Right cardiac atrium (tissue), 5 donors: ENCODE results near the gene TAB2. TPM values are rescaled to one million over a fixed set of nuclear protein-coding genes. Genes with fewer than 3 reads are reported as not detected.
"Not testable (repeated sequence)": the region's sequence is repeated elsewhere in the genome, so short reads cannot be mapped to it uniquely, and the experiment has no call there.

Source experiments
- ATAC-seq, 2 donors: fragments of 200-7000 bp; cut with Tn5 transposase; one replicate each; pipeline versions ENCODE4 v1.8.0 to v1.9.1; 2020; ENCODE audit warnings: moderate library complexity in 2 of 2, mild to moderate bottlenecking in 1 of 2
- DNase-seq, 3 donors: peaks; one replicate each; pipeline ENCODE4 v3.0.0-alpha.2; 2020
- H3K27ac ChIP-seq: one replicate; pipeline ENCODE4 v1.5.1; 2013; ENCODE audit warnings: mild to moderate bottlenecking, low read length, control low read depth, moderate library complexity
- H3K27me3 ChIP-seq: one replicate; pipeline ENCODE4 v1.6.1; 2013; ENCODE audit not compliant: control insufficient read depth, insufficient read depth
- H3K4me1 ChIP-seq: one replicate; pipeline ENCODE4 v1.6.1; 2013; ENCODE audit warnings: low read length; ENCODE audit not compliant: control insufficient read depth, insufficient read depth
- H3K4me3 ChIP-seq: one replicate; pipeline ENCODE4 v1.5.1; 2013; ENCODE audit warnings: low read length, control low read depth
- H3K9me3 ChIP-seq: one replicate; pipeline ENCODE4 v1.6.1; 2013; ENCODE audit warnings: low read length; ENCODE audit not compliant: control insufficient read depth
- WGBS: extraction: QIAGEN DNeasy Blood & Tissue Kit; methylation state at CpG from one replicate; pipeline ENCODE4 v1.1.7; 2013; 5-methylcytosine and 5-hydroxymethylcytosine counted together
- intact Hi-C, 4 donors: fragments of 100-400 bp; cut with DNase I; formaldehyde crosslinking; loops; one replicate each; pipeline versions ENCODE4 v1.11.0 to v1.14.0; 2022 to 2023
- polyA plus RNA-seq: library from polyadenylated mRNA; stranded (reverse); fragments of 200-250 nt; gene quantifications from one replicate; pipeline ENCODE4 v1.2.3, GENCODE V29; 2013
- total RNA-seq, 4 donors: library from RNA; stranded (reverse); fragmentation: NEBNext Ultra II Directional; extraction: Animal tissue kit (Norgen Biotek cat#: 25700); gene quantifications; one replicate each; pipeline ENCODE4 v1.2.1, GENCODE V29; 2021
- donor health status: healthy with polysubstance abuse.
- donor health status: DM: no; HTN: yes; CAD: no.
- donor health status: DM: no; HTN: no; CAD: no.
- donor health status: DM: no; HTN: yes; CAD: no; lungs with severe emphysema.
- donor health status: DM: yes; HTN: yes; CAD: no.

TAB2 gene
- total and polyA plus RNA-seq, 5 donors: 27.8 to 73.9 (median 65.6) TPM

DNA sequence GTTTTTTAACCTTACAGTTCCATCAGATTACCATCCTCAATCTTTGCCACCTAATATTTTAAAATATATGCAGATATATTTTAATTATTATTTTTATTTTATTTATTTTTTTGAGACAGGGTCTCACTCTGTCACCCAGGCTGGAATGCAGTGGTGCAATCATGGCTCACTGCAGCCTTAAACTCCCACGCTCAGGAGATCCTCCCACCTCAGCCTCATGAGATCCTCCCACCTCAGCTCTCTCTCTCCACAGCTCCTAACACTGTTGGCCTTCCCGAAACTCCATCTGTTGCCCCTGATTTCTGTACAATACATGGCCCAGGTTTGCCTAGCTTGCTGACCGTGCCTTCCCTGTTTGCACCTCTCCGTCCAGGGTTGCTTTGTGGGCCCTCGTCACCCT is 4.4 kb upstream of the TAB2 start:
- H3K4me1 ChIP-seq: no peaks in the 10 kb centered on the region
- no peak overlapping the region for H3K4me3 ChIP-seq
- 60% methylated on average over 5 of the region's 5 CpGs for WGBS
- ATAC-seq (no peak), DNase-seq (no peak)
- no peaks in the 10 kb centered on the region for H3K9me3 ChIP-seq
- H3K27ac ChIP-seq: no peak overlapping the region
- no peaks in the 10 kb centered on the region for H3K27me3 ChIP-seq
- intact Hi-C loops: loop anchor here in 1 of 4 donors (10.0 kb wide), 1 partner anchor 228 kb away; no protein-coding TSS in a partner anchor

- H3K4me3 ChIP-seq: no peak overlapping the region
- intact Hi-C loops: loop anchor here in 1 of 4 donors (10.0 kb wide), 1 partner anchor 229 kb away; no protein-coding TSS in a partner anchor
- H3K27ac ChIP-seq: no peak overlapping the region
- no peaks in the 10 kb centered on the region for H3K27me3 ChIP-seq
- no peaks in the 10 kb centered on the region for H3K4me1 ChIP-seq
- WGBS: 93% methylated on average over 1 of the region's 1 CpG
- no peak for ATAC-seq
- no peak for DNase-seq
- H3K9me3 ChIP-seq: no peaks in the 10 kb centered on the region
These were observed 3.7 kb upstream of the TAB2 start for GRCh38 chr6:149313861-149314260.

DNA sequence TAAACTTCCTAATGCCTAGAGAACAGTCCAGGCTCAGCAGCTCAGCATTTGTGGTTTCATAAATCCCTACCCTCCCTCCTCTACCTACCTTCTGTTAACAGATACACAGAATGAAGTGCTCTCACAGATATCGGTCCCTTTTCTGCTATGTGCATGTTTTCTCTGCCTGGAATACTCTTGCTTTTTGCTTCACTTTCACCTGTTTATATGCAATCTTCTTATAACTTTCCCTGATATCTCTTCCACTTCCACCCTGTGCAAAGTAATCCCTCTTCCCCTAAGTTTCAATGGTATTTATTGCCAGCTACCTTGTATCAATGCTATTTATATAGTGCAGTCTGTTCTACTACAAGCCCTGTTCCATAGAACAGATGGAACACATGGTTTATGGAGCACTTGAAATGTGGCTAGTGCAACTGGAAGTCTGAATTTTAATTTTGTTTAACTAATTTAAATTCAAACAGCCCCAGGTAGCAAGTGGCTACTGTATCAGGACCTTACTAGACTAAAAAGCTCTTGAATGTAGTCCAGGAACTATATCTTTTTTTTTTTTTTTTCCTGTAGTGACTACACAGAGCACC is 3.1 kb upstream of the TAB2 start:
- H3K27ac ChIP-seq: no peak overlapping the region
- no peak overlapping the region for H3K4me3 ChIP-seq
- H3K27me3 ChIP-seq: no peaks in the 10 kb centered on the region
- ATAC-seq: no peak
- no peaks in the 10 kb centered on the region for H3K4me1 ChIP-seq
- DNase-seq: no peak
- H3K9me3 ChIP-seq: no peaks in the 10 kb centered on the region
- WGBS: 85% methylated on average over 1 of the region's 1 CpG
- intact Hi-C loops: loop anchor here in 1 of 4 donors (10.0 kb wide), 1 partner anchor 230 kb away; no protein-coding TSS in a partner anchor

GRCh38 chr6:149316108-149316727 is 1.3 kb upstream of the TAB2 start:
- H3K27me3 ChIP-seq: no peaks in the 10 kb centered on the region
- no peak for ATAC-seq
- WGBS: 33% methylated on average over 7 of the region's 7 CpGs
- H3K4me3 ChIP-seq: peak overlapping the region; percentile 95
- intact Hi-C loops: loop anchor here in 1 of 4 donors (10.0 kb wide), 1 partner anchor 231 kb away; no protein-coding TSS in a partner anchor
- no peaks in the 10 kb centered on the region for H3K4me1 ChIP-seq
- H3K27ac ChIP-seq: no peak overlapping the region
- no peaks in the 10 kb centered on the region for H3K9me3 ChIP-seq
- no peak for DNase-seq

DNA sequence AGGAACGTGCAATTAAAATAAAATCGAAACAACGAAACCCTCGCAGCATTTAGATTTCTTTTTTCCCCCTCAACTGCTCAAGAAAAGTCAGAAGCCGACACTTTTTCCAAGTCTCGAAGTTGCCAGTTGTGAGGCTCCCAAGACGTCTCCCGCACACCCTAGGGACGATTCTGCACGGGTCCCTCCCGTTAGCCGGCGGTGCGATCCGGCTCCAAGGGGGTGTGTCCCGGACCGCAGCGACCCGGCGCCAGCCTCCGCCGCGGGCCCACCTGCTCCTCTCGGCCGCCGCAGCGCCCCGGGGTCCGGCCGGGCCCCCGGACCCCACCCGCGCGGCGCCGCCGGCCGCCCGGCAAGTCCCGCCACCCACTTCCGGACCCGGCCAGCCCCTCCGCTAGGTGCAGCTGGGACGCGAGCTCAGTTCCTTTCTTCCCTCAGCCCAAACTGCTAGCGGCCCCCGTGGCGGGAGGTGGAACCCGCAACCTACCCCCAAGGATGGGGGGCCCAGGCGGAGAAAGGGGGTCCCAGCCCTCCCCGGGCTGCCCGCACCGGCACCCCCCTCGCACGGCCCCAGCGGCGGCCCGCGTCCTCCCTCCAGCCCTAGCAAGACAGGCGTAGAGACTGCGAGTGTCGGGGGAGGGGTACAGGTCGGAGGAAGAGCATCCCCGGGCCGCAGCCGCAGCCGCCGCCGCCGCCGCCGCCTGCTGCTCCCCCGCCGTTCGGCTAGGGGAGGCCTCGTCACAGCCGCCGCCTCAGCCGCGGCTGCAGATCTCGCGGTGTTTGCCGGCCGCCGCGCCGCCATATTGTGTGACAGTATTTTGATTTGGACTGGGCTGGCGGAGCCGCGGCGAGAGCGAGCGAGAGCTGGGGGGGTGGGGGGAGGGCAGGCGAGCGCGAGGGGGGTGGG is 520 bp upstream of the TAB2 start:
- Histone ChIP-seq H3K27ac (peak overlapping the region; percentile 86), H3K4me1 (no peaks in the 10 kb centered on the region), H3K4me3 (peak overlapping the region; percentile 95), H3K27me3 (no peaks in the 10 kb centered on the region), H3K9me3 (no peaks in the 10 kb centered on the region)
- under 1% methylated on average over 96 of the region's 96 CpGs for WGBS
- intact Hi-C loops: loop anchor here in 1 of 4 donors (10.0 kb wide), 1 partner anchor 232 kb away; no protein-coding TSS in a partner anchor
- DNase-seq (peak; percentile 93 to 97 (median 97)), ATAC-seq (peak; percentile 97 to 98)

DNA sequence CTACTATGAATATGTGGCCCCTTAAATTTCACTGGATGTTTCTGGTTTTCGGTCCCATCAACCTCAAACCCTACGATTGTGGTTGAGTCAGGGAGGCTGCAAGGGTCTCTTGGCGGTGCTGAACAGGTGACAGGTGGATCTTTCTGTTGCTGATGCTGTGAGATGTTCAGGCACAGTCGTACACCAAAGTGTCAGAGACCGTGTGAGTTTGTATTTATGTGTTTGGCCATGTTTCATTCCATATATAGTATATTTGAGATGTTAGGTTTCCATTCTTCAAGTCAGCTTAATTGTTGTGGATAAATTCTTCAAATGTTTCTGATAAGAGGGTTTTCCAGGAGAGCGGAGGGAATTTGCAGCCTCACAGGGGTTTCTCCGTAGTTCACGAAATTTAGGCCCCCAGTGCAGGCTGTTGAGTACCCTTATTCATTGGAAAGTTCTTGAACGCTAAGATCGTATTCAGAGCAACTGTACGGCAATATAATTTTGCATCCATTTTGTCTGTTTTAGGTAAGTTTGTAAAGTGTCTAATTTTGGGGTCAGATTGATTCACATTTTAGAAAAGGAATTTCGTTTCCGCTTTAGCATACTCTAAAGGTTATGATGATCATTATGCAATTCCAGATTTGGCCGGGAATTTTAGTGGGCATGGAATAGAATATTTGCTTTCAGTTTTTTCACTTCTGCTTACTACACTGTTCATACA is 1.2 kb downstream of the TAB2 start:
- no peaks in the 10 kb centered on the region for H3K4me1 ChIP-seq
- DNase-seq (no peak), ATAC-seq (no peak)
- no peaks in the 10 kb centered on the region for H3K9me3 ChIP-seq
- peak overlapping the region; percentile 95 for H3K4me3 ChIP-seq
- H3K27me3 ChIP-seq: no peaks in the 10 kb centered on the region
- WGBS: 4% methylated on average over 14 of the region's 14 CpGs
- peak overlapping the region; percentile 59 for H3K27ac ChIP-seq
- intact Hi-C loops: loop anchor here in 1 of 4 donors (10.0 kb wide), 1 partner anchor 234 kb away; no protein-coding TSS in a partner anchor

- no peak overlapping the region for H3K27ac ChIP-seq
- 8% methylated on average over 3 of the region's 3 CpGs for WGBS
These were observed 1.9 kb downstream of the TAB2 start for GRCh38 chr6:149319422-149319821.

DNA sequence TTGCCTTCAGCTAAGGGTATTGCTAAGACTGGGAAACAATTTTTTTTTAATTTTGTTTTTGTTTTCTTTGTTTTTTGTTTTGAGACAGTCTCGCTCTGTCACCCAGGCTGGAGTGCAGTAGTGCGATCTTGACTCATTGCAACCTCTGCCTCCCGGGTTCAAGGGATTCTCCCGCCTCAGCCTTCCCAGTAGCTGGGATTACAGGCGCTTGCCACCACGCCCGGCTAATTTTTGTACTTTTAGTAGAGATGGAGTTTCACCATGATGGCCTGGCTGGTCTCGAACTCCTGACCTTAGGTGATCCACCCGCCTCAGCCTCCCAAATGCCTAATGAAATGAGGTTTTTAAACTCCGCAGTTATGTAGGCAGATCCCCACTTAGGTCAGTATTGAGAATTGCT is 2.5 kb downstream of the TAB2 start:
- intact Hi-C loops: loop anchor here in 1 of 4 donors (10.0 kb wide), 1 partner anchor 95 kb away; no protein-coding TSS in a partner anchor
- WGBS: 70% methylated on average over 10 of the region's 10 CpGs
- peak overlapping the region; percentile 95 for H3K4me3 ChIP-seq

More at GRCh38 chr6:149319422-149319821, 1.9 kb downstream of the TAB2 start:
- Histone ChIP-seq H3K4me1 (peaks cover under 1% of the 10 kb centered on the region), H3K4me3 (peak overlapping the region; percentile 95), H3K9me3 (no peaks in the 10 kb centered on the region), H3K27me3 (no peaks in the 10 kb centered on the region)
- intact Hi-C loops: loop anchor here in 1 of 4 donors (10.0 kb wide), 1 partner anchor 235 kb away; no protein-coding TSS in a partner anchor
- ATAC-seq (no peak), DNase-seq (no peak)

DNA sequence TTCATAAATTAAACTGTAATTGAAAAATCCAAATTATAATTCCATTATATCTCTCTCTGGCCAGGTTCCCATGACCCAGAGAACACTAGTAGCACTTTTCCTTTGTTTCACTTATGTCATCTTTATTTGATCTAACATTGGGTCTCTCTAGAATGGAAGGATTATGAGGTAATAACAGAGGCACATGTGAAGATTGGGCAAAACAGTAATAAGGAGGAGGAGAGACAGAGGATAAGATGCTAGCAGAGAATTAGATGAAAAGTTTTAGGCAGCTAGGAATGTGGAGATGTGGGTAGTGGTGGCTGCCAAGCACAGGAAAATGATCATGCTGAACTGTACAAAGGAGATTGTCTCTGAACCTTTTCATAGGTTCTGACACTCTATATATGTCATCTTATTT is 3.3 kb downstream of the TAB2 start:
- intact Hi-C loops: loop anchor here in 1 of 4 donors (10.0 kb wide), 1 partner anchor 94 kb away; no protein-coding TSS in a partner anchor
- H3K27me3 ChIP-seq: no peaks in the 10 kb centered on the region
- no peak overlapping the region for H3K27ac ChIP-seq
- DNase-seq (no peak), ATAC-seq (no peak)
- no peaks in the 10 kb centered on the region for H3K9me3 ChIP-seq
- H3K4me1 ChIP-seq: peaks cover 5% of the 10 kb centered on the region
- no peak overlapping the region for H3K4me3 ChIP-seq

More for the DNA sequence above, 2.5 kb downstream of the TAB2 start:
- not testable (repeated sequence) for ATAC-seq, H3K27ac ChIP-seq, H3K27me3 ChIP-seq, H3K9me3 ChIP-seq, H3K4me1 ChIP-seq
- peak in 1 of 3 donors; percentile 44 for DNase-seq

GRCh38 chr6:149323353-149323752 is 5.8 kb downstream of the TAB2 start:
- intact Hi-C loops: loop anchor here in 1 of 4 donors (10.0 kb wide), 1 partner anchor 91 kb away; no protein-coding TSS in a partner anchor
- Histone ChIP-seq H3K4me3 (no peak overlapping the region), H3K4me1 (peaks cover 11% of the 10 kb centered on the region), H3K27ac (no peak overlapping the region), H3K9me3 (no peaks in the 10 kb centered on the region), H3K27me3 (no peaks in the 10 kb centered on the region)
- DNase-seq (no peak), ATAC-seq (no peak)
- WGBS: 19% methylated on average over 2 of the region's 2 CpGs
